Fibroblast of lung (primary cell): ENCODE measurements around the gene CARD6. TPM values are rescaled to one million over a fixed set of nuclear protein-coding genes. Genes with fewer than 3 reads are reported as not detected.

ENCODE experiments used
- DNase-seq, 2 donors: peaks; one replicate each; pipeline versions ENCODE4 v3.0.0 to v3.0.0-alpha.2; 2010; ENCODE audit warnings: low read depth in 2 of 2
- H2AFZ ChIP-seq: 2 replicates; pipeline ENCODE4 v1.5.1; 2012; ENCODE audit warnings: low read length, control low read depth, inconsistent platforms
- H3K27ac ChIP-seq: 2 replicates; pipeline ENCODE4 v1.5.1; 2011; ENCODE audit warnings: low read length, control low read depth; ENCODE audit not compliant: insufficient read depth
- H3K27me3 ChIP-seq: 2 replicates; pipeline ENCODE4 v1.5.1; 2011; ENCODE audit warnings: mild to moderate bottlenecking, low read length; ENCODE audit not compliant: control insufficient read depth, insufficient read depth
- H3K36me3 ChIP-seq: 2 replicates; pipeline ENCODE4 v1.5.1; 2011; ENCODE audit warnings: low read length; ENCODE audit not compliant: control insufficient read depth, insufficient read depth
- H3K4me1 ChIP-seq: 2 replicates; pipeline ENCODE4 v1.5.1; 2011; ENCODE audit warnings: low read length; ENCODE audit not compliant: control insufficient read depth, insufficient read depth; ENCODE audit errors: extremely low read depth
- H3K4me2 ChIP-seq: 2 replicates; pipeline ENCODE4 v1.5.1; 2011; ENCODE audit warnings: low read length, control low read depth; ENCODE audit not compliant: insufficient read depth; ENCODE audit errors: extremely low read depth
- H3K4me3 ChIP-seq, 4 experiments: fragments of 200-600 bp in 1 of 4; sonication (generic) in 1 of 4; replicated peaks in 1 of 4; 2 replicates each; pipeline ENCODE4 v1.5.1; 2011 to 2016; ENCODE audit warnings: low read length in 4 of 4, low read depth in 3 of 4, mild to moderate bottlenecking in 3 of 4, control low read depth in 2 of 4, inconsistent platforms in 1 of 4, mixed read lengths in 1 of 4; ENCODE audit not compliant: insufficient read depth in 1 of 4; ENCODE audit errors: control extremely low read depth in 1 of 4
- H3K79me2 ChIP-seq: 2 replicates; pipeline ENCODE4 v1.5.1; 2012; ENCODE audit warnings: mild to moderate bottlenecking, low read length, inconsistent platforms; ENCODE audit not compliant: control insufficient read depth, insufficient read depth
- H3K9ac ChIP-seq: 2 replicates; pipeline ENCODE4 v1.5.1; 2011; ENCODE audit warnings: mild to moderate bottlenecking, low read length, control low read depth; ENCODE audit not compliant: insufficient read depth
- H3K9me3 ChIP-seq: 2 replicates; pipeline ENCODE4 v1.5.1; 2012; ENCODE audit warnings: low read depth, low read length; ENCODE audit not compliant: control insufficient read depth, insufficient read depth
- H4K20me1 ChIP-seq: 2 replicates; pipeline ENCODE4 v1.5.1; 2011; ENCODE audit warnings: low read length; ENCODE audit not compliant: control insufficient read depth, insufficient read depth; ENCODE audit errors: extremely low read depth
- CTCF ChIP-seq, 2 donors: IDR thresholded peaks in 1 of 2; conservative IDR thresholded peaks in 1 of 2; 1 replicate in 1 of 2; 2 replicates in 1 of 2; pipeline ENCODE4 v1.5.1; 2011 to 2012; ENCODE audit warnings: low read length in 2 of 2, control low read depth in 1 of 2, inconsistent platforms in 1 of 2, low read depth in 1 of 2, mild to moderate bottlenecking in 1 of 2
- EZH2 ChIP-seq: IDR thresholded peaks from 2 replicates; pipeline ENCODE4 v1.5.1; 2012; ENCODE audit warnings: low read length, control low read depth, mild to moderate bottlenecking; ENCODE audit errors: missing control alignments
- polyA plus RNA-seq, 2 donors: library from polyadenylated mRNA; depleted of rRNA in 1 of 2; stranded (reverse) in 1 of 2; unstranded in 1 of 2; fragments of >200 nt; gene quantifications; 2 replicates each; pipeline ENCODE4 v1.2.1, GENCODE V29; 2011 to 2012; ENCODE audit warnings: missing spikeins in 1 of 2
- total RNA-seq: library from RNA; depleted of rRNA; stranded (reverse); fragments of >200 nt; gene quantifications from 2 replicates; pipeline ENCODE4 v1.2.1, GENCODE V29; 2014

The CARD6 gene
- total and polyA plus RNA-seq, 2 donors (not counting 1 experiment from before 2014, with no cell fraction given): 8.1 to 12.7 TPM

DNA sequence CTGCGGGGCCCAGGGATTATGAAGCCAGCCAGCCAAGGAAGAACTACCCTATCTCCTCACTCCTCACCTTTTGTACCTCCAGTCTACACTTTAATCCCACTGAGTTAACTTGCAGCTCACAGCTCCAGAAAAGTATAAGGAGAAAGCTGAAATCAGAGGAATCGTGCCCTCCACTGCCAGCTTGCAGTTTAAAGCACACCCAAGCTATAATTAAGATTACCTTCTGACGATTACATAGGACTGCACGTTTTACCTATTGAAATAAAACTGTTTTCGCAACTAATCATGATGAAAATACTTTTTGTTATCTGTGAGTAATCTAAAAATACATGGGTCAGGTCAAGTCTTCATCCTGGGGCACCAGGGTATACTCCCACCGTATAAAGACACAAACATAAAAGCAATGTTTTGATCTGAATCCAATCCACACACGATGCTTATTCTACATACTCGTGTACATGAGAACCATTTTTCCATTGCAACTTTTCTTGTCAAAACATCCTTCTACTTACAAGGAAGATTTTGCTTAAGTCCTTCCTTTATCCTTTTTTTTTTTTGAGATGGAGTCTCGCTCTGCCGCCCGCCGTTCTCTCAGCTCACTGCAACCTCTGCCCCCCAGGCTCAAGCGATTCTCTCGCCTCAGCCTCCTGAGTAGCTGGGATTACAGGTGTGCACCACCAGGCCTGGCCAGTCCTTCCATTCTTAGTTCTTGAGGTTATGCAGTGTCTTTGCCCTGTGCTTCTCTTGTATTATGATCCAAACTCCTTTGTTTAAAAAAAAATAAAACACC lies 13.8 kb upstream of the CARD6 start:
- Histone ChIP-seq H3K9ac (no peak overlapping the region), H3K9me3 (no peaks in the 10 kb centered on the region), H2AFZ (no peak overlapping the region), H3K27me3 (no peaks in the 10 kb centered on the region), H3K36me3 (peaks cover 17% of the 10 kb centered on the region), H3K79me2 (peaks cover 26% of the 10 kb centered on the region), H3K27ac (no peak overlapping the region), H3K4me3 (no peak overlapping the region), H4K20me1 (no peaks in the 10 kb centered on the region), H3K4me1 (peaks cover 2% of the 10 kb centered on the region), H3K4me2 (no peak overlapping the region)
- TF ChIP-seq EZH2 (no peak), CTCF (conservative IDR thresholded peaks at IDR 0.05 in 1 of 2, IDR thresholded peaks at IDR 0.05 in 1 of 2; ENCODE audit: low read depth in 1 of 2, low read length in 2 of 2) (no peak)
- DNase-seq: no peak

DNA sequence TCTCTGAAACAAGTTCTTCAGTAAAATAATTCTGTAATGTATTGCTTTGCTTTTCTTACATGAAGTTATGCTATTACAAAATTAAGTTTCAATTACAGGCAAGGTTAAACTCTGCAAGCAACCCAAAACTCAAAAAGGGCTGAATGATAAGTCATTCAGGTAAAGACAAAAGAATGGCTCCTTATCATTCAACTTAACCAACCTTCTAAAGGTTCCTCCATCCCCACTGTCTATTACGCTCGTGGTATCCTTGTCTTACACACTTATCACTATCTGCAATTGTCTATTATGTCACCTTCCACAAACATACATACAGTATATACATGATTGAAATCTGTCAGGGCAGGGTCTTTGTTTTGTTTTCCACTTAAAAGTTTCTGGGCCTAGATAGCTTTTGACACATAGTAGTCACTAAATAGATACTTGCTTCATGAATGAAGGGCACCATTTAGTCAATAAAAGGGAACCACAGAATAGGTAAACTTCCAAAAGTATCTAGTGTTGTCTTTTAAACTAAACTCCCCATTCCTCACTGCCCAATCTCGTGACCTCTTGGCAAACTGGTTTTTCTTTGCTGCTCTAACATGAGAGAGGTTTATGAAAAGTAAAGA lies 13.0 kb upstream of the CARD6 start:
- Histone ChIP-seq H3K9me3 (no peaks in the 10 kb centered on the region), H3K4me3 (no peak overlapping the region), H3K4me1 (peaks cover 4% of the 10 kb centered on the region), H3K27ac (no peak overlapping the region), H3K9ac (no peak overlapping the region), H4K20me1 (peaks cover 2% of the 10 kb centered on the region), H2AFZ (no peak overlapping the region), H3K27me3 (no peaks in the 10 kb centered on the region), H3K79me2 (peaks cover 34% of the 10 kb centered on the region), H3K36me3 (peaks cover 17% of the 10 kb centered on the region), H3K4me2 (no peak overlapping the region)
- TF ChIP-seq CTCF (conservative IDR thresholded peaks at IDR 0.05 in 1 of 2, IDR thresholded peaks at IDR 0.05 in 1 of 2; ENCODE audit: low read depth in 1 of 2, low read length in 2 of 2) (no peak), EZH2 (no peak)
- no peak for DNase-seq

DNA sequence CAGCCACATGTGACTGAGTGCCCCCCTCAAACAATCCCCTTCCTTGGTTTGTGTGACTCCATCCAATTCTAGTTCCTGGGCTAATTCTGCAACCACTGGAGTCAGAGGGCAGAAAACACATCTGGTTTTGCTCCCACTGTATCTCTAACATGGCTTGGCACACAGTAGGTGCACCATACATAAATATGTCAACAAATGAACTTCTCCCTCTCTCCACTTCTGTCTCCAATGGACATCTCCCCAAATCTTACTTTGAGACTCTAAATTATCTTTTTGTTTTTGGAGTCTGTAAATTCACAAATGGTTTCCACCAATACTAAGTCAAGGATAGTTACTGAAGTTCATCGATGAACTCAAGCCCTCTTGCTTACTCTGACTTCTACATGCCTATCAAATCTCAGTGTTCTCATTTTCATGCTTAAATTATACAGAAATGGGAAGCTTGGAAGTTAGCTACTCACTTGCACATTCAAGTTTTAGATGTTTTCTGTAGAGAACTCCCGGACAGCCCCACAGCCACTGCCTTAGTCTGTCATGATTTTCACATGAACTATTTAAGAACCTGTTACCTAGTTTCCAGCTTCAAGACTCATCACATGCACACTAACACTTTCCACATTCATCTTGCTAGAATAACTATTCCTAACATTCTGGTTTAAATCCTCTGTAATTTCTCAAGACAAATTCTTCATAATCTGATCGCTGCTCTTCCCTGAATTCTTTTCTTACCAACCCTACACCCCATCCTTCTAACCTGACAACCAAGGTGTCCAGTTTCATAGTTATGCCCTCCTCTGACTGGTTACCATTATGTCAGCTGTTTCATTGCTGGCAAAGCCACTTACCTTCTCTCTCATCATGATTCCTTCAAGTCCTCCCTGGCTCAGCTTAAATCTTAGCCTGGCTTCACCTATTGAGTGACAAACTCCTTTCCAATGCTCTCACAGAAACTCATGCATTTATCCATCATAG lies 12.2 kb upstream of the CARD6 start:
- Histone ChIP-seq H3K27me3 (no peaks in the 10 kb centered on the region), H3K4me2 (no peak overlapping the region), H3K4me3 (no peak overlapping the region), H3K79me2 (peaks cover 42% of the 10 kb centered on the region), H3K9ac (no peak overlapping the region), H2AFZ (no peak overlapping the region), H4K20me1 (peaks cover 4% of the 10 kb centered on the region), H3K27ac (no peak overlapping the region), H3K36me3 (peaks cover 24% of the 10 kb centered on the region), H3K9me3 (no peaks in the 10 kb centered on the region), H3K4me1 (peaks cover 6% of the 10 kb centered on the region)
- no peak for DNase-seq
- TF ChIP-seq EZH2: no peak
- no peak for TF ChIP-seq CTCF (conservative IDR thresholded peaks at IDR 0.05 in 1 of 2, IDR thresholded peaks at IDR 0.05 in 1 of 2; ENCODE audit: low read depth in 1 of 2, low read length in 2 of 2)
